IMR-90 (cell line): Measurements from ENCODE around the gene CD2BP2. TPM values are rescaled to one million over a fixed set of nuclear protein-coding genes. Genes with fewer than 3 reads are reported as not detected.

ENCODE experiments used
- ATAC-seq: fragments of 200-7000 bp; cut with Tn5 transposase; 2 replicates; pipeline ENCODE4 v1.9.1; 2020; ENCODE audit warnings: low read depth, mild to moderate bottlenecking, moderate library complexity
- BruUV-seq: library from RNA; stranded (reverse); fragments of 400-500 nt; replicated peaks from 2 replicates; lab custom pipeline; 2021; lab: Mats Ljungman, UMichigan
- CTCF ChIA-PET: fragments of 300-600 bp; formaldehyde crosslinking; extraction: SDS; loops from one replicate; lab custom pipeline; 2021; ENCODE audit warnings: antibody characterized with exemption; lab: Yijun Ruan, JAX
- POLR2A ChIA-PET: fragments of 300-600 bp; sonication (Branson Sonifier 250); formaldehyde crosslinking; loops from one replicate; lab custom pipeline; 2022; ENCODE audit warnings: antibody characterized with exemption; ENCODE audit not compliant: unreplicated experiment; lab: Charles Lee
- DNase-seq: peaks from one replicate; pipeline ENCODE4 v3.0.0; 2013
- H2AFZ ChIP-seq: replicated peaks from 2 replicates; pipeline ENCODE3; 2013; ENCODE audit warnings: low read length, mild to moderate bottlenecking; ENCODE audit not compliant: poor library complexity
- H2AK5ac ChIP-seq: 2 replicates; pipeline ENCODE4 v1.6.1; 2013; ENCODE audit warnings: low read depth, low read length, inconsistent platforms
- H2AK9ac ChIP-seq: replicated peaks from 2 replicates; pipeline ENCODE3; 2013; ENCODE audit warnings: mild to moderate bottlenecking, low read depth, low read length, moderate library complexity; ENCODE audit not compliant: poor library complexity
- H2BK120ac ChIP-seq: 2 replicates; pipeline ENCODE4 v1.6.1; 2013; ENCODE audit warnings: low read depth, low read length, inconsistent platforms
- H2BK15ac ChIP-seq: 3 replicates; pipeline ENCODE4 v1.6.1; 2013; ENCODE audit warnings: low read depth, low read length, inconsistent platforms
- H2BK20ac ChIP-seq: 2 replicates; pipeline ENCODE4 v1.6.1; 2013; ENCODE audit warnings: low read depth, mild to moderate bottlenecking, inconsistent platforms, low read length, moderate library complexity
- H2BK5ac ChIP-seq: 2 replicates; pipeline ENCODE4 v1.6.1; 2013; ENCODE audit warnings: mild to moderate bottlenecking, low read depth, low read length, inconsistent platforms; ENCODE audit not compliant: poor library complexity, severe bottlenecking
- H3K14ac ChIP-seq: replicated peaks from 2 replicates; pipeline ENCODE4 v1.6.1; 2013; ENCODE audit warnings: low read depth, low read length, inconsistent platforms
- H3K18ac ChIP-seq: 2 replicates; pipeline ENCODE4 v1.6.1; 2013; ENCODE audit warnings: low read depth, low read length, control low read depth
- H3K23ac ChIP-seq: 2 replicates; pipeline ENCODE4 v1.6.1; 2013; ENCODE audit warnings: low read depth, low read length, inconsistent platforms
- H3K27ac ChIP-seq: 2 replicates; pipeline ENCODE4 v1.5.1; 2013; ENCODE audit warnings: mild to moderate bottlenecking, control low read depth, low read length; ENCODE audit not compliant: insufficient read depth
- H3K27me3 ChIP-seq: 2 replicates; pipeline ENCODE4 v1.6.1; 2013; ENCODE audit warnings: low read length; ENCODE audit not compliant: control insufficient read depth, insufficient read depth
- H3K36me3 ChIP-seq: 2 replicates; pipeline ENCODE4 v1.6.1; 2013; ENCODE audit warnings: low read length, mixed read lengths; ENCODE audit not compliant: control insufficient read depth, insufficient read depth
- H3K4ac ChIP-seq: 2 replicates; pipeline ENCODE4 v1.6.1; 2013; ENCODE audit warnings: low read depth, low read length, inconsistent platforms
- H3K4me1 ChIP-seq: 2 replicates; pipeline ENCODE4 v1.6.1; 2013; ENCODE audit warnings: low read length, mixed read lengths; ENCODE audit not compliant: control insufficient read depth, insufficient read depth
- H3K4me2 ChIP-seq: 2 replicates; pipeline ENCODE4 v1.6.1; 2013; ENCODE audit warnings: low read depth, mild to moderate bottlenecking, control low read depth, low read length, moderate library complexity
- H3K4me3 ChIP-seq: 2 replicates; pipeline ENCODE4 v1.5.1; 2013; ENCODE audit warnings: low read depth, mild to moderate bottlenecking, control low read depth, low read length, moderate library complexity; ENCODE audit not compliant: insufficient read depth
- H3K56ac ChIP-seq: 2 replicates; pipeline ENCODE4 v1.6.1; 2013; ENCODE audit warnings: low read length, inconsistent platforms; ENCODE audit not compliant: insufficient read depth; ENCODE audit errors: extremely low read depth
- H3K79me1 ChIP-seq, 2 experiments: 2 replicates each; pipeline ENCODE4 v1.6.1; 2013; ENCODE audit warnings: low read length in 2 of 2, inconsistent platforms in 1 of 2, low read depth in 1 of 2
- H3K9ac ChIP-seq: 2 replicates; pipeline ENCODE4 v1.6.1; 2013; ENCODE audit warnings: low read depth, low read length, control low read depth
- H3K9me1 ChIP-seq: 2 replicates; pipeline ENCODE4 v1.6.1; 2013; ENCODE audit warnings: low read length, inconsistent platforms; ENCODE audit not compliant: insufficient read depth
- H3K9me3 ChIP-seq: 2 replicates; pipeline ENCODE4 v1.6.1; 2013; ENCODE audit warnings: low read length; ENCODE audit not compliant: control insufficient read depth, insufficient read depth
- H4K20me1 ChIP-seq: 2 replicates; pipeline ENCODE4 v1.6.1; 2013; ENCODE audit warnings: low read length, inconsistent platforms; ENCODE audit not compliant: insufficient read depth
- H4K5ac ChIP-seq: 2 replicates; pipeline ENCODE4 v1.6.1; 2013; ENCODE audit warnings: mild to moderate bottlenecking, low read depth, low read length, control low read depth
- H4K8ac ChIP-seq, 2 experiments: 2 replicates each; pipeline ENCODE4 v1.6.1; 2013; ENCODE audit warnings: low read depth in 2 of 2, low read length in 2 of 2, control low read depth in 1 of 2, inconsistent platforms in 1 of 2
- H4K91ac ChIP-seq: 2 replicates; pipeline ENCODE4 v1.6.1; 2013; ENCODE audit warnings: low read depth, low read length, inconsistent platforms; ENCODE audit not compliant: insufficient read depth
- MAFK ChIP-seq: IDR thresholded peaks from 2 replicates; pipeline ENCODE4 v1.6.1; 2012; ENCODE audit warnings: low read depth, low read length, improper control_type of control experiment
- RCOR1 ChIP-seq: IDR thresholded peaks from 2 replicates; pipeline ENCODE4 v1.6.1; 2012; ENCODE audit warnings: mild to moderate bottlenecking, low read length, improper control_type of control experiment; ENCODE audit not compliant: insufficient replicate concordance
- WGBS, 2 experiments: methylation state at CpG; one replicate each; pipeline versions ENCODE4 v1.1.5 to v1.1.7; 2013; ENCODE audit warnings: missing lambda C conversion rate in 2 of 2; ENCODE audit not compliant: insufficient read length in 1 of 2; ENCODE audit errors: extremely low coverage in 2 of 2; 5-methylcytosine and 5-hydroxymethylcytosine counted together
- dilution Hi-C: fragments of 300-500 bp; cut with HindIII; formaldehyde crosslinking; loops from one replicate; pipeline ENCODE4 v1.14.3; 2018; ENCODE audit warnings: low sequenced_read_pairs; ENCODE audit not compliant: unreplicated experiment
- in situ Hi-C: fragments of 300-500 bp; cut with MboI; formaldehyde crosslinking; loops from 3 replicates; pipeline ENCODE4 v1.14.3; 2019; ENCODE audit warnings: low sequenced_read_pairs, inconsistent platforms, mixed read lengths
- intact Hi-C: fragments of 100-400 bp; cut with micrococcal nuclease; formaldehyde crosslinking; loops from 2 replicates; pipeline ENCODE4 v1.10.0; 2022
- polyA plus RNA-seq, 3 experiments: library from polyadenylated mRNA; depleted of rRNA; stranded (reverse); fragments of >200 nt; gene quantifications; 2 replicates each; pipeline ENCODE4 v1.2.3, GENCODE V29; 2012; ENCODE audit warnings: low replicate concordance in 1 of 3
- total RNA-seq: library from RNA; depleted of rRNA; stranded (reverse); fragments of >200 nt; gene quantifications from 2 replicates; pipeline ENCODE4 v1.2.3, GENCODE V29; 2012
- TF ChIP-seq, protein P1 (sequence below): conservative IDR thresholded peaks from 2 replicates; pipeline ENCODE4 v1.5.1; 2012; ENCODE audit warnings: mild to moderate bottlenecking, low read depth, low read length, improper control_type of control experiment

Gene CD2BP2
- total and polyA plus RNA-seq, 2 of the 4 experiments (the other 2 are of a cell fraction) = 29.6 to 41.1 TPM

DNA sequence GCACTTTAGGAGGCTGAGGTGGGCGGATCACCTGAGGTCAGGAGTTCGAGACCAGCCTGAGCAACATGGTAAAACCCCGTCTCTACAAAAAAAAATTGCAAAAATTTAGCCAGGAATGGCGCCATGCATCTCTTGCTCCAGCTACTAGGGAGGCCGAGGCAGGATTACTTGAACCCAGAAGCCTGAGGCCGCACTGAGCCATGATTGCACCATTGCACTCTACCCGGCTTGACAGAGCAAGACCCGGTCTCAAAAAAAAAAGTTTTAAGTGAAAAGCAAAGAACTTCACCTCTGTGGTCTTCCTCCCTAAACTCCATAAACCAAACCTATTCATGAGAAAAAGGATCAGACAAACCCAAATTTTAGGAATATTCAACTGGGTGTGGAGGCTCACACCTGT lies 7.0 kb downstream of the CD2BP2 start:
- Histone ChIP-seq H3K4ac (no peak overlapping the region), H3K4me1 (peaks cover 3% of the 10 kb centered on the region; the same call in 1 of the 2 replicates), H2BK5ac (no peak overlapping the region), H3K27ac (no peak overlapping the region), H3K9me3 (no peaks in the 10 kb centered on the region), H3K79me1 (peaks cover 0 to 37% of the 10 kb centered on the region in 2 experiments; a peak in 2 of 4 replicates), H3K4me2 (no peak overlapping the region), H4K91ac (no peak overlapping the region), H4K5ac (no peak overlapping the region), H3K9me1 (peaks cover 2% of the 10 kb centered on the region; the same call in 1 of the 2 replicates), H3K9ac (no peak overlapping the region), H2BK20ac (no peak overlapping the region), H4K8ac (no peak overlapping the region), H3K4me3 (no peak overlapping the region), H2AFZ (no peak overlapping the region), H3K23ac (no peak overlapping the region), H2AK5ac (no peak overlapping the region), H4K20me1 (peaks cover 17% of the 10 kb centered on the region; the same call in 1 of the 2 replicates), H2BK120ac (no peak overlapping the region), H2BK15ac (no peak overlapping the region), H3K56ac (no peak overlapping the region), H3K18ac (no peak overlapping the region), H3K36me3 (peaks cover 19% of the 10 kb centered on the region), H3K14ac (no peak overlapping the region), H3K27me3 (no peaks in the 10 kb centered on the region), H2AK9ac (no peak overlapping the region)
- dilution Hi-C loops (no loop called here), intact Hi-C loops (no loop called here), in situ Hi-C loops (no loop called here)
- TF ChIP-seq MAFK (no peak), RCOR1 (no peak)
- TF ChIP-seq, protein P1, sequence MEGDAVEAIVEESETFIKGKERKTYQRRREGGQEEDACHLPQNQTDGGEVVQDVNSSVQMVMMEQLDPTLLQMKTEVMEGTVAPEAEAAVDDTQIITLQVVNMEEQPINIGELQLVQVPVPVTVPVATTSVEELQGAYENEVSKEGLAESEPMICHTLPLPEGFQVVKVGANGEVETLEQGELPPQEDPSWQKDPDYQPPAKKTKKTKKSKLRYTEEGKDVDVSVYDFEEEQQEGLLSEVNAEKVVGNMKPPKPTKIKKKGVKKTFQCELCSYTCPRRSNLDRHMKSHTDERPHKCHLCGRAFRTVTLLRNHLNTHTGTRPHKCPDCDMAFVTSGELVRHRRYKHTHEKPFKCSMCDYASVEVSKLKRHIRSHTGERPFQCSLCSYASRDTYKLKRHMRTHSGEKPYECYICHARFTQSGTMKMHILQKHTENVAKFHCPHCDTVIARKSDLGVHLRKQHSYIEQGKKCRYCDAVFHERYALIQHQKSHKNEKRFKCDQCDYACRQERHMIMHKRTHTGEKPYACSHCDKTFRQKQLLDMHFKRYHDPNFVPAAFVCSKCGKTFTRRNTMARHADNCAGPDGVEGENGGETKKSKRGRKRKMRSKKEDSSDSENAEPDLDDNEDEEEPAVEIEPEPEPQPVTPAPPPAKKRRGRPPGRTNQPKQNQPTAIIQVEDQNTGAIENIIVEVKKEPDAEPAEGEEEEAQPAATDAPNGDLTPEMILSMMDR = no peak
- ATAC-seq (no peak), DNase-seq (no peak)
- CTCF ChIA-PET = no interaction called here
- no TSS peak for BruUV-seq
- WGBS, 2 experiments = 96% methylated on average over 5 of the region's 8 CpGs; no CpG with 5 or more reads in 1 of the 2 experiments
- POLR2A ChIA-PET = no interaction called here
